T-helper 1 cell treated with Interleukin-12 subunit alpha and Interleukin-12 subunit beta and Interleukin-4 antibody, amounts not matched to agents 30 μg/mL and 1 μg/mL, for 36 hours (primary cell): ENCODE data around the gene RBM19.
"Not testable (repeated sequence)": the region's sequence is repeated elsewhere in the genome, so short reads cannot be mapped to it uniquely, and the experiment has no call there.

Experiments used
- H3K27ac Mint-ChIP-seq: one replicate; pipeline ENCODE4 v1.8.0; 2021; ENCODE audit warnings: mild to moderate bottlenecking, mixed read lengths
- H3K27me3 Mint-ChIP-seq: one replicate; pipeline ENCODE4 v1.8.0; 2021; ENCODE audit warnings: low read depth, mixed read lengths
- H3K36me3 Mint-ChIP-seq: one replicate; pipeline ENCODE4 v1.8.0; 2021; ENCODE audit warnings: low read depth, mixed read lengths
- H3K4me1 Mint-ChIP-seq: one replicate; pipeline ENCODE4 v1.8.0; 2021; ENCODE audit warnings: low read depth, mixed read lengths
- H3K4me3 Mint-ChIP-seq: one replicate; pipeline ENCODE4 v1.8.0; 2021; ENCODE audit warnings: mild to moderate bottlenecking, moderate library complexity, mixed read lengths
- H3K9me3 Mint-ChIP-seq: one replicate; pipeline ENCODE4 v1.8.0; 2021; ENCODE audit warnings: mixed read lengths

The RBM19 gene

DNA sequence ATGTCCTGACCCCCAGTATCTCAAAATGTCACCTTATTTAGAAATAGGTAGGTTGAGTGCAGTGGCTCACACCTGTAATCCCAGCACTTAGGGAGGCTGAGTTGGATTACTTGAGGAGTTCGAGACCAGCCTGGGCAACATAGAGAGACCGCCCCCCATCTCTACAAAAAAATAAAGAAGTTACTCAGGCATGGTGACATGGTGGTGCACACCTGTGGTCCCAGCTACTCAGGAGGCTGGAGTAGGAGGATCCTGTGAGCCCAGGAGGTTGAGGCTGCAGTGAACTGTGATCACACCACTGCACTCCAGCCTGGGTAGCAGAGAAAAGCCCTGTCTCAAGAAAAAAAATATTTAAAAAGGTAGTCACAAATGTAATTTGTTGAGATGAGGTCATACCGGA, 27.9 kb upstream of the RBM19 start:
- Mint-ChIP-seq H3K27ac (no peak overlapping the region), H3K36me3 (no peaks in the 10 kb centered on the region), H3K27me3 (peaks cover 22% of the 10 kb centered on the region), H3K4me1 (no peaks in the 10 kb centered on the region), H3K4me3 (no peak overlapping the region), H3K9me3 (no peaks in the 10 kb centered on the region)

DNA sequence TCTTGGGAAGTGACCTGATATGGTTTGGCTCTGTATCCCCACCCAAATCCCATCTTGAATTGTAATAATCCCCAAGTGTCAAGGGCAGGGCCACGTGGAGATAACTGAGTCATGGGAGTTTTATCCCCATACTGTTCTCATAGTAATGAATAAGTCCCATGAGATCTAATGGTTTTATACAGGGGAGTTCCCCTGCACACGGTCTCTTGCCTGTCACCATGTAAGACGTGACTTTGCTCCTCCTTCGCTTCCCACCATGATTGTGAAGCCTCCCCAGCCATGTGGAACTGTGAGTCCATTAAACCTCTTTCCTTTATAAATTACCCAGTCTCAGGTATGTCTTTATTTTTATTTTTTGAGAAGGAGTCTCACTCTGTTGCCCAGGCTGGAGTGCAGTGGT, 26.6 kb upstream of the RBM19 start:
- peaks cover 27% of the 10 kb centered on the region for H3K27me3 Mint-ChIP-seq
- H3K36me3 Mint-ChIP-seq, H3K9me3 Mint-ChIP-seq, H3K4me3 Mint-ChIP-seq, H3K4me1 Mint-ChIP-seq, H3K27ac Mint-ChIP-seq: not testable (repeated sequence)

DNA sequence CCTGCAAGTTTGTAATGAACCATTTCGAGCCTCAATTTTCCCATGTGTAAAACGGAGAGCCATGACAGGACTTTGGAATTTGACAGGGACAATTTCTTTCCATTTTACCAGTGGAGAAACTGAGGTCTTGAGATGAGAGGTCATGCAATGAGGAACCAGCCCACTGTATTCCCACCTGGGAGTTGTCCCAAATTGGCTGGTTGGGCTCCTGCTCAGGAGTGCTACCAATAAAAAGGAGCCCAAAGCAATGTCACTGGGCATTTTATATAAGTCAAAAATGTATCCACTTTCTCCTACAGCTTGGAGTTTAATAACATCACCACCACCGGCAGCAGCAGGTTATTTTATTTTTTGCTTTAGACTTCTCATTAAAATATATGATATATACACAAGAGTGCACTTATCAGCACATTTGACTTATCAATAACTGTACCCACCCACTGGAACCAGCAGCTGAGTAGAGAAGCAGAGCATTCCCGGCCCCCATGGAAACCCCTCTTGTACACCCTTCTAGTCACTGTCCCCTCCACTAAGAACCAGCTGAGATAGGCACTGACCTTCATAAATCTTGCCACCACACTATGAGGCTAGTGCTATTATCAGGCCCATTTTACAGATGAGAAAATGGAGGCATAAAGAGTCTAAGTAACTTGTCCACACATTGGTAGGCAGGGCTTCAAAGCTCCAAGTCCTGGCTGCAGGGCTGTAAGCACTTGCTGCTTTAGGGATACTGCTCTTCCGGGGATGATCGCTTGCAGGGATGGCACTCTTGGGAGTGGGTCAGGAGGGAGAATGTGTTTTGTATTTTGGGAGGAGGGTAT, 25.3 kb upstream of the RBM19 start:
- H3K4me1 Mint-ChIP-seq, result no peaks in the 10 kb centered on the region
- H3K9me3 Mint-ChIP-seq, result no peaks in the 10 kb centered on the region
- no peak overlapping the region for H3K4me3 Mint-ChIP-seq
- no peaks in the 10 kb centered on the region for H3K36me3 Mint-ChIP-seq
- peaks cover 23% of the 10 kb centered on the region for H3K27me3 Mint-ChIP-seq
- H3K27ac Mint-ChIP-seq, result no peak overlapping the region

DNA sequence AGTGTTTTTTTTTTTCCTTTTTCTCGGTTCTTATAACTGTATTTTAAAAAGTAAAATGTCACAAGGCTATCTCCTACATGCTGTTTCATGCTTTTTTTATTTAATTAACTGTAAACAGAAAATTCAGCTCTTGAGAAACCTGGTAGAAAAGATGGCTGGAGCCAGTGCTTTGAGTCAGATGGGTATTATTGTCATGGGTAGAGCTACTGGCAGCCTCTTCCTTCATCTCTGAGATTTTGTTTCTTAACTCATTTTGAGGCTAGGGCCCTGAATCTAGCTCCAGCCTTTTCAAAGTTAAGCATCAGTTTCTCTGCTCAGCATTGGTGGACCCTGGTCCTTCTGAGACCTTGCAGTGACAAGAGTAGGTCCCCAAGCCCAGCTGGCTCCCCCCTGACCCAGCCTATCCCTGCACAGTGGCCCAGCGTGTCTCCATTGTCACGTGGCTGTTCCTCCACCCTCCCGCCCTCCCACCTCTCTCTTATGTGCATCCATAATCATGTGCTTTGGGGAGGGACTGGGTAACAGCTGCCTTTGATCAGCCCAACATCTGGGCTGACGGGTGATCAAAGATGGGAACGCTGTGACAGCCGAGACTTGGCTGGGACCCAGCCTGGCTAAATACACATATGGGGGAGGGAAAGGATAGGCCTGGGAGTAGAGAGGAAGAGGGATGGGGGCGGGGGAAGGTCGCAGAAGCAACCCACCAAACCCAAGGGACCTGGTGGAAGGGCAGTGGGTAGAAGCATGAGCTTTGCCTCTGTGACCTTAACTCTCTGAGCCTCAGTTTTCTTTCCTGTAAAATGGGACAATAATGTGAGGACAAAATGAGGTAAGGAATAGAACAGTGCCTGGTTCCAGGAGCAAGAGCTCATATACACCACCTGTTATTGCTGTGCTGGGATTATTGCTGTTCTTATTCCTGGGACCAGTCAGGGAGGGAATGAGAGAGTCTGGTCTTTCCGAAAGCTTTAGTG, 24.4 kb upstream of the RBM19 start:
- no peak overlapping the region for H3K27ac Mint-ChIP-seq
- H3K27me3 Mint-ChIP-seq, result peaks cover 23% of the 10 kb centered on the region
- H3K9me3 Mint-ChIP-seq, result no peaks in the 10 kb centered on the region
- no peak overlapping the region for H3K4me3 Mint-ChIP-seq
- no peaks in the 10 kb centered on the region for H3K36me3 Mint-ChIP-seq
- no peaks in the 10 kb centered on the region for H3K4me1 Mint-ChIP-seq

DNA sequence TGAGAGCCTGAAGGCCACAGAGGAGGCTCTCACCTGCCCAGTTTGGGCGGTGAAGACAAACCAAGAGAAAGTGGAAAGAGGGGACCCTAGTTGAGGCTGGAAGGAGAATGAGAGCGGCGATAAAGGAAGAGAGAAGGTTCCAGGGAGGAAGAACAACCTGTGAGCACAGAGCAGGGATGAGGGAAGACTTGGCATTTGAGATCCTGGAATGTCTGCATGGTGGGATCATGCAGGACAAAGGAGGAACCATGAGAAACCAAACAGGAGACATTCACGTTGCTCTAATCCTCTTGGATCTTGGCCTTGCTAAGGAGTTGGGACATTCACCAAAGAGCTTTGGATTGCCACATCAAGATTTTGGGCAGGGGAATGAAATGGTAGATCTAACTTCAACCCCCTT, 22.9 kb upstream of the RBM19 start:
- Mint-ChIP-seq H3K9me3 (no peaks in the 10 kb centered on the region), H3K4me1 (no peaks in the 10 kb centered on the region), H3K27me3 (peaks cover 23% of the 10 kb centered on the region), H3K4me3 (no peak overlapping the region), H3K27ac (no peak overlapping the region), H3K36me3 (no peaks in the 10 kb centered on the region)

GRCh38 chr12:113988064-113988451, 21.9 kb upstream of the RBM19 start:
- Mint-ChIP-seq H3K9me3 (no peaks in the 10 kb centered on the region), H3K4me1 (no peaks in the 10 kb centered on the region), H3K36me3 (no peaks in the 10 kb centered on the region), H3K27me3 (peaks cover 20% of the 10 kb centered on the region), H3K27ac (no peak overlapping the region), H3K4me3 (no peak overlapping the region)

- Mint-ChIP-seq H3K27ac (no peak overlapping the region), H3K4me3 (no peak overlapping the region), H3K9me3 (no peaks in the 10 kb centered on the region), H3K36me3 (no peaks in the 10 kb centered on the region), H3K4me1 (no peaks in the 10 kb centered on the region), H3K27me3 (peaks cover 14% of the 10 kb centered on the region)
Measured at GRCh38 chr12:113987261-113988063, 21.3 kb upstream of the RBM19 start.

- no peak overlapping the region for H3K4me3 Mint-ChIP-seq
- no peak overlapping the region for H3K27ac Mint-ChIP-seq
- H3K9me3 Mint-ChIP-seq, result no peaks in the 10 kb centered on the region
- H3K4me1 Mint-ChIP-seq, result peaks cover 2% of the 10 kb centered on the region
- peaks cover 12% of the 10 kb centered on the region for H3K27me3 Mint-ChIP-seq
- no peaks in the 10 kb centered on the region for H3K36me3 Mint-ChIP-seq
Measured at GRCh38 chr12:113984464-113984863, 18.3 kb upstream of the RBM19 start.

- Mint-ChIP-seq H3K9me3 (no peaks in the 10 kb centered on the region), H3K27me3 (peaks cover 11% of the 10 kb centered on the region), H3K4me3 (no peak overlapping the region), H3K4me1 (peaks cover 2% of the 10 kb centered on the region), H3K27ac (no peak overlapping the region), H3K36me3 (no peaks in the 10 kb centered on the region)
Measured at GRCh38 chr12:113983777-113984448, 17.8 kb upstream of the RBM19 start.

GRCh38 chr12:113983265-113983664, 17.1 kb upstream of the RBM19 start:
- H3K4me1 Mint-ChIP-seq, result peaks cover 2% of the 10 kb centered on the region
- H3K36me3 Mint-ChIP-seq, result no peaks in the 10 kb centered on the region
- H3K9me3 Mint-ChIP-seq, result no peaks in the 10 kb centered on the region
- no peak overlapping the region for H3K4me3 Mint-ChIP-seq
- no peak overlapping the region for H3K27ac Mint-ChIP-seq
- peaks cover 8% of the 10 kb centered on the region for H3K27me3 Mint-ChIP-seq

- Mint-ChIP-seq H3K27ac (no peak overlapping the region), H3K9me3 (no peaks in the 10 kb centered on the region), H3K36me3 (no peaks in the 10 kb centered on the region), H3K4me3 (no peak overlapping the region), H3K27me3 (peaks cover 4% of the 10 kb centered on the region), H3K4me1 (peaks cover 2% of the 10 kb centered on the region)
Measured at GRCh38 chr12:113981876-113982275, 15.8 kb upstream of the RBM19 start.

DNA sequence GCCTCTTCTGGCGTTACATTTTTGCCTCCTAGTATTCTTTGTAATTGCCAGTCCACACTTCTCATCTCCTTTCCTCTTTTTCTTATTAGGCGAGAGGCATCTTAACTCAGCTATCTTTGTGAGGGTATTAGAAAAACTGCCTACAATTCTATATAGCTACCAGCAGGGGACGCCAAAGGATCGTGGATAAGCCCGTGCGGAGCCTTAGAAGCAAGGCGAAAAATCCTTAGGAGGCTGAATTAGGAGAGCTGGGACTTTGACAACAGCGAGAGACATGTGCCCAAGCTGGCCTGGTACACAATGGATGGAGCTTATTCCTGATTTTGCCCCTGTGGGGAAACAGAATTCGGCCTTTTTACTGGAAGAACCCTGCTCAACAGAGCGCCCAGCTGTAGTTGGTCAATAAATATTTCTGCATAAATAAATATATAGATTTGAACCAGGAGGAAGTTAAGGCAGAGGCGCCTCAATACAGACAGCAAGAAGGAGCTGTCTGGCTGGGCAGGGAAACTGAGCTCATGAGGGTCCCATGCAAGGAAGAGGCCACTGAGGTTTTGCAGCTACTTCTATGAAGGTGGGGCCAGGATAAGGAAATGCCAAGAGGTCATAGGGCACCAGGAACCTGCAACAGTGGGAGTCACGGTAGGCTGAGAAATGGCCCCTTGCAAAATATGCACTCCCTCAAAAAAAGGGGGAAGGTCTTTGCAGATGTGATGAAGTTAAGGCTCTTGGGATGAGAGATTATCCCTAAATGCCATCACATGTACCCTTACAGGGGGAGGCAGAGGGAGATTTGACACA, 14.6 kb upstream of the RBM19 start:
- Mint-ChIP-seq H3K4me3 (no peak overlapping the region), H3K9me3 (no peaks in the 10 kb centered on the region), H3K27me3 (peaks cover 4% of the 10 kb centered on the region), H3K36me3 (no peaks in the 10 kb centered on the region), H3K27ac (no peak overlapping the region), H3K4me1 (peaks cover 2% of the 10 kb centered on the region)

DNA sequence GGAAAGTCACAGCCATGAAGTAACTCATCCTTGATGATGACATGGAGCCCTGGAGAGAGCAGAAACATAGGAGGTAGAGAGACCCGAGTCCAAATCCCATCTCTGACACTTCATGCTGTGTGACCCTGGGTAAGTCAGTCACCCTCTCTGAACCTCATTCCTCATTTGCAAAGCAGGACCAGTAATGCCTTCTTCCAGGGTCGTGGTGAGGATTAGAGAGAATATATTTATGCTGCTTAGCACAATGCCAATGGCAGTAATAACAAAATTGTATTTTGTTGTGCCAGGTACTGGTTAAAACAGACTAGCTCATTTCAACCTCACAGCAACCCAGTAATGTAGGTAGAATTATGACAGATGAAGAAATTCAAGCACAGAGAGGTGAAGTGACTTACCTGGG, 13.9 kb upstream of the RBM19 start:
- Mint-ChIP-seq H3K36me3 (no peaks in the 10 kb centered on the region), H3K4me1 (peaks cover 2% of the 10 kb centered on the region), H3K4me3 (no peak overlapping the region), H3K27me3 (peaks cover 4% of the 10 kb centered on the region), H3K9me3 (no peaks in the 10 kb centered on the region), H3K27ac (no peak overlapping the region)
